Measurements from ENCODE around the gene N4BP2L1.

Gene N4BP2L1

GRCh38 chr13:32425158-32425557 is 2.8 kb downstream of the N4BP2L1 start:
- Mint-ChIP-seq H3K27me3 (ENCODE audit: low read depth, poor library complexity) (peaks cover 24% of the 10 kb centered on the region), H3K27ac (no peak overlapping the region)
- no peak for TF ChIP-seq CTCF (IDR thresholded peaks at IDR 0.05)

GRCh38 chr13:32423592-32423991 is 4.3 kb downstream of the N4BP2L1 start:
- Mint-ChIP-seq H3K4me3 (no peak overlapping the region), H3K36me3 (ENCODE audit: low read depth) (peaks cover 36% of the 10 kb centered on the region), H3K9me3 (peaks cover 18% of the 10 kb centered on the region), H3K4me1 (peaks cover 17% of the 10 kb centered on the region), H3K27ac (no peak overlapping the region), H3K27me3 (ENCODE audit: low read depth, poor library complexity) (peaks cover 30% of the 10 kb centered on the region)
- no peak for DNase-seq
- no peak for TF ChIP-seq CTCF (IDR thresholded peaks at IDR 0.05)

More at GRCh38 chr13:32425158-32425557, 2.8 kb downstream of the N4BP2L1 start:
- Mint-ChIP-seq H3K9me3 (peaks cover 5% of the 10 kb centered on the region), H3K36me3 (ENCODE audit: low read depth) (peaks cover 22% of the 10 kb centered on the region), H3K4me1 (peaks cover 26% of the 10 kb centered on the region), H3K4me3 (no peak overlapping the region)
- DNase-seq: no peak

GRCh38 chr13:32419862-32420261 is 8.1 kb downstream of the N4BP2L1 start:
- Mint-ChIP-seq H3K27ac (no peak overlapping the region), H3K4me1 (no peaks in the 10 kb centered on the region), H3K36me3 (ENCODE audit: low read depth) (peaks cover 36% of the 10 kb centered on the region), H3K27me3 (ENCODE audit: low read depth, poor library complexity) (peaks cover 16% of the 10 kb centered on the region), H3K4me3 (no peak overlapping the region), H3K9me3 (peaks cover 29% of the 10 kb centered on the region)
- TF ChIP-seq CTCF (IDR thresholded peaks at IDR 0.05): no peak
- no peak for DNase-seq

GRCh38 chr13:32417995-32418394 is 9.9 kb downstream of the N4BP2L1 start:
- Mint-ChIP-seq H3K27me3 (ENCODE audit: low read depth, poor library complexity) (peaks cover 15% of the 10 kb centered on the region), H3K9me3 (peaks cover 29% of the 10 kb centered on the region), H3K27ac (no peak overlapping the region), H3K36me3 (ENCODE audit: low read depth) (peaks cover 32% of the 10 kb centered on the region), H3K4me1 (no peaks in the 10 kb centered on the region), H3K4me3 (no peak overlapping the region)
- DNase-seq: no peak
- no peak for TF ChIP-seq CTCF (IDR thresholded peaks at IDR 0.05)

GRCh38 chr13:32415019-32415418 is 12.9 kb downstream of the N4BP2L1 start:
- peaks cover 10% of the 10 kb centered on the region for H3K4me1 Mint-ChIP-seq
- peak; percentile 50 for TF ChIP-seq CTCF (IDR thresholded peaks at IDR 0.05)
- peaks cover 23% of the 10 kb centered on the region for H3K27me3 Mint-ChIP-seq (ENCODE audit: low read depth, poor library complexity)
- peaks cover 23% of the 10 kb centered on the region for H3K9me3 Mint-ChIP-seq
- no peak overlapping the region for H3K4me3 Mint-ChIP-seq
- no peak for DNase-seq
- H3K27ac Mint-ChIP-seq: no peak overlapping the region
- peaks cover 24% of the 10 kb centered on the region for H3K36me3 Mint-ChIP-seq (ENCODE audit: low read depth)

GRCh38 chr13:32414580-32414979 is 13.3 kb downstream of the N4BP2L1 start:
- H3K27ac Mint-ChIP-seq: no peak overlapping the region
- peaks cover 24% of the 10 kb centered on the region for H3K27me3 Mint-ChIP-seq (ENCODE audit: low read depth, poor library complexity)
- peaks cover 20% of the 10 kb centered on the region for H3K36me3 Mint-ChIP-seq (ENCODE audit: low read depth)
- no peak overlapping the region for H3K4me3 Mint-ChIP-seq
- H3K9me3 Mint-ChIP-seq: peaks cover 18% of the 10 kb centered on the region
- TF ChIP-seq CTCF (IDR thresholded peaks at IDR 0.05): no peak
- peaks cover 15% of the 10 kb centered on the region for H3K4me1 Mint-ChIP-seq
- no peak for DNase-seq
